ENCODE measurements around the gene EMC6. TPM values are rescaled to one million over a fixed set of nuclear protein-coding genes. Genes with fewer than 3 reads are reported as not detected.

EMC6 gene
- polyA plus RNA-seq, 1 of the 3 experiments (the other 2 are of a cell fraction): 56.6 TPM

DNA sequence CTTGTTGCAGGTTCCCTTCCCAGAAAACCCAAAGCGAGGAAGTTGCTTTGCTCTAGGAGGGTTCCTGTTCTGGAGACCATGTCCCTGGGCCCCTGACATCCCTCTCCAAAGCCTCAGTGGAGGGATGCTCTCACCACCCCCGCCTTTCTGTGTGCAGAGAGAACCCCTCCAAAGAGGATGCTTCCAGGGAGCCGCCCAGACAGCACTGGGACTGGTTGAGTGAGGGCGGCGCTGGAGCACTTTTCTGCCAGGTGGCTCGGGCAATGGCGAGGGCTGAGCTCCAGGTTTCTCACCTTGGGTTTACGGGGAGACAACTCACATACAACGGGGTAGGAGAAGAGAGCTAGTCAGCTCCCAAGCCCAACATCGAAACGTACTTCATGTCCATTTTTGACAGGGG, 7.3 kb downstream of the EMC6 start:
- Histone ChIP-seq H3K9me3 (no peaks in the 10 kb centered on the region), H4K20me1 (ENCODE audit: insufficient read depth) (no peaks in the 10 kb centered on the region), H2AFZ (ENCODE audit: low read depth) (no peak overlapping the region), H3K27ac (ENCODE audit: low read depth in 2 of 2, low read length in 1 of 2) (no peak overlapping the region), H3K36me3 (replicated peaks in 1 of 2; ENCODE audit: control insufficient read depth in 1 of 2, insufficient read depth in 2 of 2, low read length in 1 of 2) (no peaks in the 10 kb centered on the region), H3K9me2 (no peaks in the 10 kb centered on the region), H3F3A (replicated peaks; ENCODE audit: insufficient read depth) (no peaks in the 10 kb centered on the region), H3K4me1 (ENCODE audit: control insufficient read depth in 1 of 2, insufficient read depth in 2 of 2, low read depth in 1 of 2, low read length in 1 of 2) (no peaks in the 10 kb centered on the region), H3K79me2 (ENCODE audit: insufficient read depth) (peaks cover 4% of the 10 kb centered on the region), H3K9ac (no peak overlapping the region), H3K27me3 (ENCODE audit: insufficient read depth) (no peaks in the 10 kb centered on the region), H3K4me2 (no peak overlapping the region), H3K4me3 (ENCODE audit: low read depth in 2 of 2, low read length in 1 of 2) (no peak overlapping the region)
- ChIA-PET POLR2A (no interaction called here), CTCF (interaction anchor here (1.3 kb wide), 1 partner anchor 152 kb away, joined by 3 read pairs; no protein-coding TSS in a partner anchor)
- TF ChIP-seq TCF12 (IDR thresholded peaks at IDR 0.05) (no peak), FOXM1 (IDR thresholded peaks at IDR 0.05; ENCODE audit: low read depth) (no peak), MXI1 (IDR thresholded peaks at IDR 0.05; ENCODE audit: low read depth, low read length) (no peak), RFX5 (IDR thresholded peaks at IDR 0.05; ENCODE audit: low read length) (no peak), NFIC (IDR thresholded peaks at IDR 0.05; ENCODE audit: borderline replicate concordance) (no peak), EP300 (IDR thresholded peaks at IDR 0.05; ENCODE audit: borderline replicate concordance in 1 of 2, low read depth in 1 of 2, low read length in 1 of 2) (no peak), NRF1 (IDR thresholded peaks at IDR 0.05; ENCODE audit: low read depth, low read length) (no peak)
- TF ChIP-seq, protein P1, sequence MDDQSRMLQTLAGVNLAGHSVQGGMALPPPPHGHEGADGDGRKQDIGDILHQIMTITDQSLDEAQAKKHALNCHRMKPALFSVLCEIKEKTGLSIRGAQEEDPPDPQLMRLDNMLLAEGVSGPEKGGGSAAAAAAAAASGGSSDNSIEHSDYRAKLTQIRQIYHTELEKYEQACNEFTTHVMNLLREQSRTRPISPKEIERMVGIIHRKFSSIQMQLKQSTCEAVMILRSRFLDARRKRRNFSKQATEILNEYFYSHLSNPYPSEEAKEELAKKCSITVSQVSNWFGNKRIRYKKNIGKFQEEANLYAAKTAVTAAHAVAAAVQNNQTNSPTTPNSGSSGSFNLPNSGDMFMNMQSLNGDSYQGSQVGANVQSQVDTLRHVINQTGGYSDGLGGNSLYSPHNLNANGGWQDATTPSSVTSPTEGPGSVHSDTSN (IDR thresholded peaks at IDR 0.05): no peak
- TF ChIP-seq, protein P2, sequence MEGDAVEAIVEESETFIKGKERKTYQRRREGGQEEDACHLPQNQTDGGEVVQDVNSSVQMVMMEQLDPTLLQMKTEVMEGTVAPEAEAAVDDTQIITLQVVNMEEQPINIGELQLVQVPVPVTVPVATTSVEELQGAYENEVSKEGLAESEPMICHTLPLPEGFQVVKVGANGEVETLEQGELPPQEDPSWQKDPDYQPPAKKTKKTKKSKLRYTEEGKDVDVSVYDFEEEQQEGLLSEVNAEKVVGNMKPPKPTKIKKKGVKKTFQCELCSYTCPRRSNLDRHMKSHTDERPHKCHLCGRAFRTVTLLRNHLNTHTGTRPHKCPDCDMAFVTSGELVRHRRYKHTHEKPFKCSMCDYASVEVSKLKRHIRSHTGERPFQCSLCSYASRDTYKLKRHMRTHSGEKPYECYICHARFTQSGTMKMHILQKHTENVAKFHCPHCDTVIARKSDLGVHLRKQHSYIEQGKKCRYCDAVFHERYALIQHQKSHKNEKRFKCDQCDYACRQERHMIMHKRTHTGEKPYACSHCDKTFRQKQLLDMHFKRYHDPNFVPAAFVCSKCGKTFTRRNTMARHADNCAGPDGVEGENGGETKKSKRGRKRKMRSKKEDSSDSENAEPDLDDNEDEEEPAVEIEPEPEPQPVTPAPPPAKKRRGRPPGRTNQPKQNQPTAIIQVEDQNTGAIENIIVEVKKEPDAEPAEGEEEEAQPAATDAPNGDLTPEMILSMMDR (IDR thresholded peaks at IDR 0.05): no peak
- TF ChIP-seq, protein P3, sequence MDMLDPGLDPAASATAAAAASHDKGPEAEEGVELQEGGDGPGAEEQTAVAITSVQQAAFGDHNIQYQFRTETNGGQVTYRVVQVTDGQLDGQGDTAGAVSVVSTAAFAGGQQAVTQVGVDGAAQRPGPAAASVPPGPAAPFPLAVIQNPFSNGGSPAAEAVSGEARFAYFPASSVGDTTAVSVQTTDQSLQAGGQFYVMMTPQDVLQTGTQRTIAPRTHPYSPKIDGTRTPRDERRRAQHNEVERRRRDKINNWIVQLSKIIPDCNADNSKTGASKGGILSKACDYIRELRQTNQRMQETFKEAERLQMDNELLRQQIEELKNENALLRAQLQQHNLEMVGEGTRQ (IDR thresholded peaks at IDR 0.05; ENCODE audit: borderline replicate concordance, low read depth, low read length): no peak
- 77% methylated on average over 10 of the region's 11 CpGs for WGBS (ENCODE audit: low lambda C conversion rate)
- no peak for DNase-seq

DNA sequence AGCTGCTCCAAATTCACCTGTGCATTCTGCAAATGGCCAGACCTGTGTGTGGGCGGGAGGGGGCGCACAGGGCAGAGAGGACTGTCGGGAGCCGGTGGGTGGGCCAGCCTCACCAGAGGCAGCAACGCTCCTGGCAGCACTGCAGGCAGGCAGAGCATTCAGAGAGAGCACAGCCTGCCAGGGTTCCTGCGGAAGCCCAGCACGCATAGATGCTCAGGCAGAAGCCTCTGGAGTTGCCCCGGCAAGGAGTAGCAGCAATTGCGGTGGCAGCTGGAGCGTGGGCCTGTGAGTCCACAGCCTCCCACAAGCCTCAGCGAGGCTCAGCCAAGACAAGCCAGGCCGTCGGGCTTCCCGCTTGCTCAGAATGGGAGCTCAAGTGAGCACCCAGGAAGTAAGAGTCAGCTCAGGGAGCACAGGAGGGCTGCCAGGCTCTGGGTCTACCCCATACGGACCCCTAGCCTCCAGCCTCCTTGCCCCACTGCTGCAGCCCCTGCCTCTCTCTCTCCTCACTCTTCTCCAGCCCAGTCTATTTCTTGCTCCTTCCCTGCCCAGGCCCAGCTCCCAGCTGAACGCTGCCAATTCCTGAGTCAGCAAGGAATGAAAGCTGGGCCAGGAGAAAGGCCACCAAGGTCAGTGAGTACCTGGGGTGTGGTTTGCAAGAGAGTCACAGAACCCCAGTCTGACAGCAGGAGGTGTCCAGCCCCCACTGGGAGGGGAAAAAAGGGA, 9.6 kb downstream of the EMC6 start:
- no peaks in the 10 kb centered on the region for H3K79me2 ChIP-seq (ENCODE audit: insufficient read depth)
- H4K20me1 ChIP-seq (ENCODE audit: insufficient read depth): no peaks in the 10 kb centered on the region
- no peaks in the 10 kb centered on the region for H3K27me3 ChIP-seq (ENCODE audit: insufficient read depth)
- H3K27ac ChIP-seq (ENCODE audit: low read depth in 2 of 2, low read length in 1 of 2): no peak overlapping the region
- H3K36me3 ChIP-seq (replicated peaks in 1 of 2; ENCODE audit: control insufficient read depth in 1 of 2, insufficient read depth in 2 of 2, low read length in 1 of 2): no peaks in the 10 kb centered on the region
- H3K9ac ChIP-seq: no peak overlapping the region
- no peak overlapping the region for H2AFZ ChIP-seq (ENCODE audit: low read depth)
- POLR2A ChIA-PET: interaction anchor here (0.6 kb wide), 1 partner anchor 56 kb away, joined by 3 read pairs; no protein-coding TSS in a partner anchor
- H3K4me3 ChIP-seq (ENCODE audit: low read depth in 2 of 2, low read length in 1 of 2): no peak overlapping the region
- H3F3A ChIP-seq (replicated peaks; ENCODE audit: insufficient read depth): no peaks in the 10 kb centered on the region
- no peak for DNase-seq
- H3K4me2 ChIP-seq: no peak overlapping the region
- CTCF ChIA-PET: interaction anchor here (1.0 kb wide), 1 partner anchor 45 kb away, joined by 3 read pairs; no protein-coding TSS in a partner anchor
- H3K9me3 ChIP-seq: no peaks in the 10 kb centered on the region
- no peaks in the 10 kb centered on the region for H3K9me2 ChIP-seq
- TF ChIP-seq YY1 (IDR thresholded peaks at IDR 0.05; ENCODE audit: low read depth): no peak
- TF ChIP-seq EP300 (IDR thresholded peaks at IDR 0.05; ENCODE audit: borderline replicate concordance in 1 of 2, low read depth in 1 of 2, low read length in 1 of 2): no peak
- TF ChIP-seq, protein P4, sequence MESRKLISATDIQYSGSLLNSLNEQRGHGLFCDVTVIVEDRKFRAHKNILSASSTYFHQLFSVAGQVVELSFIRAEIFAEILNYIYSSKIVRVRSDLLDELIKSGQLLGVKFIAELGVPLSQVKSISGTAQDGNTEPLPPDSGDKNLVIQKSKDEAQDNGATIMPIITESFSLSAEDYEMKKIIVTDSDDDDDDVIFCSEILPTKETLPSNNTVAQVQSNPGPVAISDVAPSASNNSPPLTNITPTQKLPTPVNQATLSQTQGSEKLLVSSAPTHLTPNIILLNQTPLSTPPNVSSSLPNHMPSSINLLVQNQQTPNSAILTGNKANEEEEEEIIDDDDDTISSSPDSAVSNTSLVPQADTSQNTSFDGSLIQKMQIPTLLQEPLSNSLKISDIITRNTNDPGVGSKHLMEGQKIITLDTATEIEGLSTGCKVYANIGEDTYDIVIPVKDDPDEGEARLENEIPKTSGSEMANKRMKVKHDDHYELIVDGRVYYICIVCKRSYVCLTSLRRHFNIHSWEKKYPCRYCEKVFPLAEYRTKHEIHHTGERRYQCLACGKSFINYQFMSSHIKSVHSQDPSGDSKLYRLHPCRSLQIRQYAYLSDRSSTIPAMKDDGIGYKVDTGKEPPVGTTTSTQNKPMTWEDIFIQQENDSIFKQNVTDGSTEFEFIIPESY (IDR thresholded peaks at IDR 0.05; ENCODE audit: borderline replicate concordance, low read depth): no peak
- TF ChIP-seq TEAD4 (IDR thresholded peaks at IDR 0.05; ENCODE audit: borderline replicate concordance, insufficient read depth): no peak
- no peak for TF ChIP-seq NFIC (IDR thresholded peaks at IDR 0.05; ENCODE audit: borderline replicate concordance)
- no peak for TF ChIP-seq RXRA (IDR thresholded peaks at IDR 0.05; ENCODE audit: borderline replicate concordance, low read depth)
- TF ChIP-seq, protein P2 (IDR thresholded peaks at IDR 0.05): no peak
- no peak for TF ChIP-seq MEF2A (IDR thresholded peaks at IDR 0.05; ENCODE audit: borderline replicate concordance, low read depth)
- no peak for TF ChIP-seq CHD2 (IDR thresholded peaks at IDR 0.05; ENCODE audit: low read length, partially characterized antibody)
- WGBS (ENCODE audit: low lambda C conversion rate): 70% methylated on average over 15 of the region's 16 CpGs
- H3K4me1 ChIP-seq (ENCODE audit: control insufficient read depth in 1 of 2, insufficient read depth in 2 of 2, low read depth in 1 of 2, low read length in 1 of 2): no peaks in the 10 kb centered on the region

Data from SK-N-SH (cell line).